Endodermal cell (in vitro differentiated cells): ENCODE results near the gene ICOS. TPM values are rescaled to one million over a fixed set of nuclear protein-coding genes. Genes with fewer than 3 reads are reported as not detected.

Experiments
- DNase-seq: peaks from one replicate; pipeline ENCODE4 v3.0.0-alpha.2; 2017
- H3K27ac ChIP-seq: 2 replicates; pipeline ENCODE4 v1.5.1; 2013; ENCODE audit warnings: mild to moderate bottlenecking, low read depth, low read length, moderate library complexity
- H3K27me3 ChIP-seq: 2 replicates; pipeline ENCODE4 v1.6.1; 2013; ENCODE audit warnings: mild to moderate bottlenecking, low read length, moderate library complexity; ENCODE audit not compliant: insufficient read depth, control insufficient read depth, poor library complexity, severe bottlenecking
- H3K36me3 ChIP-seq: 2 replicates; pipeline ENCODE4 v1.7.0; 2013; ENCODE audit warnings: mild to moderate bottlenecking, low read length, moderate library complexity; ENCODE audit not compliant: control insufficient read depth, insufficient read depth
- H3K4me1 ChIP-seq: one replicate; pipeline ENCODE4 v1.7.0; 2013; ENCODE audit warnings: low read length; ENCODE audit not compliant: control insufficient read depth, insufficient read depth
- H3K4me3 ChIP-seq: 2 replicates; pipeline ENCODE4 v1.5.1; 2013; ENCODE audit warnings: mild to moderate bottlenecking, low read length, moderate library complexity
- H3K9ac ChIP-seq: 2 replicates; pipeline ENCODE4 v1.6.1; 2013; ENCODE audit warnings: mild to moderate bottlenecking, low read length, moderate library complexity; ENCODE audit not compliant: poor library complexity, severe bottlenecking; ENCODE audit errors: extremely low read depth
- H3K9me3 ChIP-seq: 2 replicates; pipeline ENCODE4 v1.6.1; 2013; ENCODE audit warnings: mild to moderate bottlenecking, low read length, moderate library complexity; ENCODE audit not compliant: control insufficient read depth
- H3K27ac Mint-ChIP-seq: 2 replicates; pipeline ENCODE4 v1.8.0; 2020; ENCODE audit warnings: mixed read lengths
- H3K27me3 Mint-ChIP-seq: 2 replicates; pipeline ENCODE4 v1.8.0; 2021; ENCODE audit warnings: mild to moderate bottlenecking, mixed read lengths; ENCODE audit not compliant: insufficient read depth
- H3K36me3 Mint-ChIP-seq: 2 replicates; pipeline ENCODE4 v1.8.0; 2020; ENCODE audit warnings: low read depth, mixed read lengths
- H3K4me1 Mint-ChIP-seq: 2 replicates; pipeline ENCODE4 v1.8.0; 2020; ENCODE audit warnings: mixed read lengths
- H3K4me3 Mint-ChIP-seq: 2 replicates; pipeline ENCODE4 v1.8.0; 2020; ENCODE audit warnings: mild to moderate bottlenecking, moderate library complexity, mixed read lengths
- H3K9me3 Mint-ChIP-seq: 2 replicates; pipeline ENCODE4 v1.8.0; 2020; ENCODE audit warnings: mild to moderate bottlenecking, mixed read lengths
- CTCF ChIP-seq: fragments of 200-600 bp; sonication (generic); conservative IDR thresholded peaks from 2 replicates; pipeline ENCODE4 v1.5.0; 2021; ENCODE audit warnings: antibody characterized with exemption, mild to moderate bottlenecking
- WGBS, 2 experiments: methylation state at CpG; one replicate each; pipeline versions ENCODE4 v1.1.5 to v1.1.7; 2013; ENCODE audit warnings: missing lambda C conversion rate in 2 of 2, mixed read lengths in 1 of 2; ENCODE audit not compliant: insufficient coverage in 1 of 2, insufficient read length in 1 of 2; 5-methylcytosine and 5-hydroxymethylcytosine counted together
- total RNA-seq, 2 donors: library from RNA; stranded (reverse); fragmentation: NEBNext Ultra II Directional in 1 of 2; extraction: Animal tissue kit (Norgen Biotek cat#: 25700) in 1 of 2; gene quantifications; 2 replicates in 1 of 2; 3 replicates in 1 of 2; pipeline ENCODE4 v1.2.1, GENCODE V29; 2021

Gene ICOS
- total RNA-seq, 2 donors from 2014 or later = not detected

DNA sequence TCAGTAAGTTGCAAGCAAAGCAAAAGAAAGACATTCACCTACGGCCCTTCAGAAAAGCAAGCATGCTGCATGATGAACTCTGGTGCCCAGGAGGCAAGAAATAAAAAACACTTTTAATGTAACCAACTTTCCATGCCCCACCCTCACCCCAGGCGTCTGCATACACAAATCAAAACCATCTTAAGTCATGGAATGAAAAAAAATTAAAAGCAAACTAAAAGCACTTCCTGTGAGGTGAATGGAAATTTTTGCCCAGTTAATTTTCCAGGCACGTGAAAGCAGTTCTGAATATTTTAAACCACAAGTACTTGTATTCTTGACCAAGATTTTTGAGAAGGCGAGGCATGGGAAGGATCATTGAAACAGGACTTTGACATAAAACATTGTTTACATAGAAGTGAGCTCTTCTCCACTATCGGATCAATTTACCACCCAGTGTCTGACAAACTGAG, 2.5 kb upstream of the ICOS start:
- no peak overlapping the region for H3K27ac ChIP-seq
- WGBS, 2 experiments = 40 to 70% methylated on average over 2 to 5 of the region's 5 CpGs
- no peaks in the 10 kb centered on the region for H3K27me3 ChIP-seq
- Mint-ChIP-seq H3K9me3 (no peaks in the 10 kb centered on the region), H3K36me3 (no peaks in the 10 kb centered on the region), H3K4me3 (no peak overlapping the region), H3K27ac (no peak overlapping the region), H3K27me3 (no peaks in the 10 kb centered on the region), H3K4me1 (peaks cover 6% of the 10 kb centered on the region)
- no peaks in the 10 kb centered on the region for H3K36me3 ChIP-seq
- no peak for DNase-seq
- no peak overlapping the region for H3K9ac ChIP-seq
- H3K4me1 ChIP-seq = no peaks in the 10 kb centered on the region
- no peak overlapping the region for H3K4me3 ChIP-seq
- TF ChIP-seq CTCF = no peak
- H3K9me3 ChIP-seq = no peaks in the 10 kb centered on the region

- no peaks in the 10 kb centered on the region for H3K27me3 ChIP-seq
- TF ChIP-seq CTCF = no peak
- H3K4me3 ChIP-seq = no peak overlapping the region
- WGBS, 2 experiments = 71 to 81% methylated on average over 6 to 8 of the region's 8 CpGs
- H3K27ac ChIP-seq = no peak overlapping the region
- H3K36me3 ChIP-seq = no peaks in the 10 kb centered on the region
- no peaks in the 10 kb centered on the region for H3K9me3 Mint-ChIP-seq
- no peaks in the 10 kb centered on the region for H3K4me1 ChIP-seq
- no peak overlapping the region for H3K9ac ChIP-seq
- no peak for DNase-seq
- no peaks in the 10 kb centered on the region for H3K36me3 Mint-ChIP-seq
- H3K27ac Mint-ChIP-seq = no peak overlapping the region
- no peaks in the 10 kb centered on the region for H3K9me3 ChIP-seq
- H3K4me3 Mint-ChIP-seq = no peak overlapping the region
- H3K27me3 Mint-ChIP-seq = no peaks in the 10 kb centered on the region
- H3K4me1 Mint-ChIP-seq = peaks cover 6% of the 10 kb centered on the region
Observed at GRCh38 chr2:203934711-203935438, 1.7 kb upstream of the ICOS start.

GRCh38 chr2:203935568-203935967, 995 bp upstream of the ICOS start:
- Mint-ChIP-seq H3K4me3 (no peak overlapping the region), H3K27me3 (no peaks in the 10 kb centered on the region), H3K27ac (no peak overlapping the region), H3K36me3 (no peaks in the 10 kb centered on the region), H3K9me3 (no peaks in the 10 kb centered on the region), H3K4me1 (peaks cover 6% of the 10 kb centered on the region)
- TF ChIP-seq CTCF = no peak
- Histone ChIP-seq H3K27me3 (no peaks in the 10 kb centered on the region), H3K4me3 (no peak overlapping the region), H3K27ac (no peak overlapping the region), H3K9me3 (no peaks in the 10 kb centered on the region), H3K36me3 (no peaks in the 10 kb centered on the region), H3K4me1 (no peaks in the 10 kb centered on the region), H3K9ac (no peak overlapping the region)
- 96 to 100% methylated on average over 2 to 4 of the region's 4 CpGs for WGBS, 2 experiments
- no peak for DNase-seq
